Activated naive CD4-positive, alpha-beta T cell treated with anti-CD3 and anti-CD28 coated beads, Interleukin-2, amount 10 ng/mL, durations not matched to agents 7 days and 5 days (primary cell): ENCODE measurements around the gene ELP2.
A peak's percentile ranks its signal among the peaks of the same experiment; 100 is the strongest.
"Not testable (repeated sequence)": the region's sequence is repeated elsewhere in the genome, so short reads cannot be mapped to it uniquely, and the experiment has no call there.

Experiments used
- CTCF ChIA-PET: fragments of 350-600 bp; sonication (Branson Sonifier 250); formaldehyde crosslinking; loops from one replicate; lab custom pipeline; 2021; ENCODE audit warnings: antibody characterized with exemption; lab: Charles Lee
- DNase-seq: peaks from one replicate; pipeline ENCODE4 v3.0.0-alpha.2; 2020
- H3K27ac Mint-ChIP-seq: one replicate; pipeline ENCODE4 v1.8.0; 2021; ENCODE audit warnings: mild to moderate bottlenecking, moderate library complexity, mixed read lengths
- H3K27me3 Mint-ChIP-seq: one replicate; pipeline ENCODE4 v1.8.0; 2021; ENCODE audit warnings: mild to moderate bottlenecking, mixed read lengths
- H3K36me3 Mint-ChIP-seq: one replicate; pipeline ENCODE4 v1.8.0; 2021; ENCODE audit warnings: mixed read lengths
- H3K4me1 Mint-ChIP-seq: one replicate; pipeline ENCODE4 v1.8.0; 2021; ENCODE audit warnings: mixed read lengths
- H3K4me3 Mint-ChIP-seq: one replicate; pipeline ENCODE4 v1.8.0; 2021; ENCODE audit warnings: mild to moderate bottlenecking, moderate library complexity, mixed read lengths
- H3K9me3 Mint-ChIP-seq: one replicate; pipeline ENCODE4 v1.8.0; 2021; ENCODE audit warnings: mixed read lengths

The ELP2 gene

GRCh38 chr18:36129300-36130038, at the start of gene ELP2, which contains the start of gene SLC39A6:
ELP2 (plus strand) TSS chr18:36129899; CDS start chr18:36129934, 35 bp downstream.
SLC39A6 (minus strand) TSS chr18:36129340; CDS start chr18:36127007, 2,333 bp downstream.
- H3K27ac Mint-ChIP-seq: peak within 1 kb of the TSS; percentile 97
- no peaks in the 10 kb centered on the region for H3K27me3 Mint-ChIP-seq
- peaks cover 48% of the 10 kb centered on the region for H3K4me1 Mint-ChIP-seq
- peak; percentile 96 for DNase-seq
- peaks cover 15% of the 10 kb centered on the region for H3K36me3 Mint-ChIP-seq
- H3K4me3 Mint-ChIP-seq: peak within 1 kb of the TSS; percentile 93
- CTCF ChIA-PET: interaction anchor here (3.1 kb wide), 1 partner anchor 155 kb away, joined by 8 read pairs; no protein-coding TSS in a partner anchor
- H3K9me3 Mint-ChIP-seq: no peaks in the 10 kb centered on the region

GRCh38 chr18:36081118-36081517, 48.6 kb upstream of the ELP2 start:
- H3K36me3 Mint-ChIP-seq, DNase-seq, CTCF ChIA-PET, H3K27ac Mint-ChIP-seq, H3K4me3 Mint-ChIP-seq: not testable (repeated sequence)
- peaks cover 16% of the 10 kb centered on the region for H3K4me1 Mint-ChIP-seq
- peaks cover 12% of the 10 kb centered on the region for H3K9me3 Mint-ChIP-seq
- H3K27me3 Mint-ChIP-seq: peaks cover 15% of the 10 kb centered on the region

- no peak overlapping the region for H3K27ac Mint-ChIP-seq
- CTCF ChIA-PET: no interaction called here
- H3K4me3 Mint-ChIP-seq: no peak overlapping the region
Observed at GRCh38 chr18:36083729-36084128, 46.0 kb upstream of the ELP2 start.

GRCh38 chr18:36085195-36085594, 44.5 kb upstream of the ELP2 start:
- Mint-ChIP-seq H3K36me3 (no peaks in the 10 kb centered on the region), H3K27me3 (peaks cover 3% of the 10 kb centered on the region), H3K4me1 (peaks cover 16% of the 10 kb centered on the region), H3K9me3 (peaks cover 5% of the 10 kb centered on the region), H3K4me3 (no peak overlapping the region), H3K27ac (no peak overlapping the region)
- CTCF ChIA-PET: interaction anchor here (1.5 kb wide), 1 partner anchor 11 kb away, joined by 12 read pairs; no protein-coding TSS in a partner anchor
- DNase-seq: no peak

More at GRCh38 chr18:36083729-36084128, 46.0 kb upstream of the ELP2 start:
- H3K27me3 Mint-ChIP-seq: peaks cover 14% of the 10 kb centered on the region
- no peaks in the 10 kb centered on the region for H3K36me3 Mint-ChIP-seq
- DNase-seq: no peak
- H3K9me3 Mint-ChIP-seq: peaks cover 9% of the 10 kb centered on the region
- H3K4me1 Mint-ChIP-seq: peaks cover 16% of the 10 kb centered on the region

- no peak for DNase-seq
- Mint-ChIP-seq H3K4me3 (no peak overlapping the region), H3K27me3 (no peaks in the 10 kb centered on the region), H3K36me3 (no peaks in the 10 kb centered on the region), H3K27ac (no peak overlapping the region), H3K9me3 (peaks cover 1% of the 10 kb centered on the region), H3K4me1 (peaks cover 16% of the 10 kb centered on the region)
- CTCF ChIA-PET: interaction anchor here (1.5 kb wide), 1 partner anchor 10 kb away, joined by 12 read pairs; no protein-coding TSS in a partner anchor
Observed at GRCh38 chr18:36086186-36086585, 43.5 kb upstream of the ELP2 start.

GRCh38 chr18:36088256-36088655, 41.4 kb upstream of the ELP2 start:
- H3K9me3 Mint-ChIP-seq: no peaks in the 10 kb centered on the region
- no peak overlapping the region for H3K27ac Mint-ChIP-seq
- DNase-seq: no peak
- H3K4me1 Mint-ChIP-seq: peaks cover 15% of the 10 kb centered on the region
- no peaks in the 10 kb centered on the region for H3K27me3 Mint-ChIP-seq
- H3K4me3 Mint-ChIP-seq: no peak overlapping the region
- CTCF ChIA-PET: no interaction called here
- no peaks in the 10 kb centered on the region for H3K36me3 Mint-ChIP-seq

- CTCF ChIA-PET: no interaction called here
- H3K4me3 Mint-ChIP-seq: no peak overlapping the region
- H3K9me3 Mint-ChIP-seq: no peaks in the 10 kb centered on the region
- H3K27ac Mint-ChIP-seq: no peak overlapping the region
- no peak for DNase-seq
- H3K36me3 Mint-ChIP-seq: no peaks in the 10 kb centered on the region
- H3K4me1 Mint-ChIP-seq: peaks cover 10% of the 10 kb centered on the region
- no peaks in the 10 kb centered on the region for H3K27me3 Mint-ChIP-seq
Observed at GRCh38 chr18:36089001-36089400, 40.7 kb upstream of the ELP2 start.

- not testable (repeated sequence) for H3K27ac Mint-ChIP-seq, H3K9me3 Mint-ChIP-seq, H3K36me3 Mint-ChIP-seq, H3K4me3 Mint-ChIP-seq, H3K4me1 Mint-ChIP-seq, DNase-seq, H3K27me3 Mint-ChIP-seq
- CTCF ChIA-PET: interaction anchor here (0.7 to 1.9 kb wide), 2 partner anchors 14 to 73 kb away, joined by 3 to 4 read pairs; no protein-coding TSS in a partner anchor
Observed at GRCh38 chr18:36092116-36092515, 37.6 kb upstream of the ELP2 start.

- Mint-ChIP-seq H3K4me1 (peaks cover 7% of the 10 kb centered on the region), H3K4me3 (no peak overlapping the region), H3K36me3 (no peaks in the 10 kb centered on the region), H3K9me3 (no peaks in the 10 kb centered on the region), H3K27me3 (peaks cover 4% of the 10 kb centered on the region), H3K27ac (no peak overlapping the region)
- CTCF ChIA-PET: interaction anchor here (1.1 to 6.8 kb wide), 3 partner anchors 77 to 337 kb away, joined by 3 to 76 read pairs (median 14); no protein-coding TSS in a partner anchor
- DNase-seq: no peak
Observed at GRCh38 chr18:36094431-36094830, 35.3 kb upstream of the ELP2 start.

- Mint-ChIP-seq H3K27ac (no peak overlapping the region), H3K9me3 (no peaks in the 10 kb centered on the region), H3K36me3 (no peaks in the 10 kb centered on the region)
Observed at GRCh38 chr18:36095936-36096519, 33.7 kb upstream of the ELP2 start.

GRCh38 chr18:36096955-36097354, 32.7 kb upstream of the ELP2 start:
- Mint-ChIP-seq H3K4me3 (no peak overlapping the region), H3K27me3 (peaks cover 10% of the 10 kb centered on the region), H3K27ac (no peak overlapping the region), H3K9me3 (no peaks in the 10 kb centered on the region), H3K4me1 (peaks cover 7% of the 10 kb centered on the region), H3K36me3 (no peaks in the 10 kb centered on the region)
- CTCF ChIA-PET: interaction anchor here (2.2 to 6.8 kb wide), 2 partner anchors 11 to 189 kb away, joined by 12 to 76 read pairs; no protein-coding TSS in a partner anchor
- DNase-seq: no peak

More at GRCh38 chr18:36095936-36096519, 33.7 kb upstream of the ELP2 start:
- Mint-ChIP-seq H3K27me3 (peaks cover 4% of the 10 kb centered on the region), H3K4me3 (no peak overlapping the region), H3K4me1 (peaks cover 7% of the 10 kb centered on the region)
- CTCF ChIA-PET: interaction anchor here (0.6 to 6.8 kb wide), 12 partner anchors 10 to 190 kb away, joined by 3 to 76 read pairs (median 4); no protein-coding TSS in a partner anchor
- no peak for DNase-seq

GRCh38 chr18:36099311-36099710, 30.4 kb upstream of the ELP2 start:
- no peak overlapping the region for H3K27ac Mint-ChIP-seq
- no peak overlapping the region for H3K4me3 Mint-ChIP-seq
- DNase-seq: no peak
- H3K36me3 Mint-ChIP-seq: no peaks in the 10 kb centered on the region
- CTCF ChIA-PET: interaction anchor here (1.4 to 6.8 kb wide), 2 partner anchors 82 to 186 kb away, joined by 7 to 76 read pairs; no protein-coding TSS in a partner anchor
- H3K9me3 Mint-ChIP-seq: no peaks in the 10 kb centered on the region
- peaks cover 4% of the 10 kb centered on the region for H3K4me1 Mint-ChIP-seq
- H3K27me3 Mint-ChIP-seq: peaks cover 21% of the 10 kb centered on the region

GRCh38 chr18:36101943-36102342, 27.8 kb upstream of the ELP2 start:
- no peaks in the 10 kb centered on the region for H3K9me3 Mint-ChIP-seq
- H3K4me3 Mint-ChIP-seq: no peak overlapping the region
- H3K27me3 Mint-ChIP-seq: peaks cover 21% of the 10 kb centered on the region
- no peaks in the 10 kb centered on the region for H3K36me3 Mint-ChIP-seq
- no peak overlapping the region for H3K27ac Mint-ChIP-seq
- peaks cover 4% of the 10 kb centered on the region for H3K4me1 Mint-ChIP-seq
- CTCF ChIA-PET: no interaction called here
- no peak for DNase-seq

- DNase-seq: no peak
- Mint-ChIP-seq H3K4me1 (peaks cover 4% of the 10 kb centered on the region), H3K27me3 (peaks cover 17% of the 10 kb centered on the region), H3K9me3 (no peaks in the 10 kb centered on the region), H3K4me3 (no peak overlapping the region), H3K27ac (no peak overlapping the region), H3K36me3 (peaks cover 2% of the 10 kb centered on the region)
- CTCF ChIA-PET: no interaction called here
Observed at GRCh38 chr18:36104749-36105148, 24.9 kb upstream of the ELP2 start.
